HG02884 (cell line): ENCODE results near the gene KCNH1.

Experiments
- ATAC-seq: cut with Tn5 transposase; IDR thresholded peaks from one replicate; pipeline ENCODE4 v1.9.1; 2021; ENCODE audit warnings: mild to moderate bottlenecking, moderate library complexity; ENCODE audit not compliant: unreplicated experiment

Gene KCNH1

DNA sequence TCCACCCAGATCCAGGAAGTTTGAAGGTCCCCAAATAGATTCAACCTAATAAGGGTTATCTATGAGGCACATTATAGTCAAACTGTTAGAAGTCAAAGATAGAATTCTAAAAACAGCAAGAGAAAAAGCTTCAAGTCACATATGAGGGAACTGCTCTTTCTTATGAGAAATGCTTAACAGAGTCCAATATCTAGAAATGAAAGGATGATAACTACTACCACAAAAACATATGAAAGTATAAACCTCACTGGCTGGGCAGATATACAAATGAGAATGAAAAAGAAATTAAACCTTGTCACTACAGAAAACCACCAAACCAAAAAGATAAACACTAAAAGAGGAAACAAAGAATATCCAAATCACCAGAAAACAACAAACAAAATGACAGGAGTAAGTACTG lies 201.8 kb downstream of the KCNH1 start:
- no peak for ATAC-seq

DNA sequence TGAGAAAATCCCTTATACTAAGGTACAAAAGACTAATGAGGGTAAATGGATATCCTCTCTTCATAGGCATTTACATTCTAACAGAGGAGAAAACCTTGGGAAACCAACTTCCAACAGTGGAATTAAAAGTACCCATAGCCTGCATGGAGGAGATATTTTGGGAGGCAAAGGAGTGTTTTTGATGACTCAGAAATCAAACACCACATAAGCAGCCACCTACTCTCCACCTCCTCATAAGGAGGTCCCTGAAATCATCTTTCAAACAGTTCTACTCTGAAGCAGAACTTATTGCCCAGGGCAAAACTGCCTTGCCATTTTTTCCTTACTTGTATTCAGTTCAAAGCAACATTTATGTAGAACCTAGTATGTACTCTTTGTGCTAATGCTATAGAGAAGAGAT lies 211.3 kb downstream of the KCNH1 start:
- no peak for ATAC-seq

DNA sequence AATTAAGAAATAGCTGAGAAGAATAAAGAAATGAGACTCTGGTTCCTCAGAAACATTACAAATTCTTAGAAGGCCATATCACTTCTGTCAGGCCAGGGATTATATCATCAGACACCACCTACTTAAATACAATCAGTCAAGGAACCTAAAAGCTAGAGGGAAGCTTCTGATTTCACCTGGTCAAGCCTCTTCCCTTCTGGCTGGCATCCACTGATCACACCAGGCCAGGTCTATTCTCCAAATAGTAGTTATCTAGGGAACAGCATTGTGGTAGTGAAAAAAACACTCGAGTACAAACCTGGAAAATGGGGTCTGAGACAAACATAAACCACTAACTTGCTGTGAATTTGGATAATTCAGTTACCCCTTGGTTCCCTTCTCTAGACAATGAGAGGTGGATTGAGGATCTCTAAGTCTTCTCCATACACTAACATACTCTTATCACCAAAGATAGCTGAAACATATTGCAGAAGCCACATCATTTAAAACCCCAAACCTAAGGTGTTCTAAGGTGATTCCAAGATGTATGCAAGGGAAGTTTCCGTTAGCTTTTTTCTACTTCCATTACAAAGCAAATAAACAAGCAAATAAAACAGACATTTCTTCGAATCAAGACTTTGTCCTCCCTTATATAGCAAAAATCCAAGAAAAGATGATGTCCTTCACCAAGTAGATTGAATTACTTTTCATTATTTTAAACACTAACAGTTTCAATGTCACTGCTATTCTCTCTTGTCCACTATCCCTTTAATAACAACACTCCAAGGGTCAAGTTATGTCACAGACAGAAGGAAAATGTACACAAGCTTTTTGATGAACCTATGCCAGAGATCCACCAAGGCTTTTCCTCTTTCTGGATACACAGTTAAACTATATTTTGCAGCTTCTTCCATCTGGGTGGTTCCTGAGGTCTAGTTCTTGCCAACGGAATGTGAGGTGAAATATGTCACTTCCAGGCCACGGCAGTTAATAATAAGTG lies 212.9 kb downstream of the KCNH1 start:
- no peak for ATAC-seq

DNA sequence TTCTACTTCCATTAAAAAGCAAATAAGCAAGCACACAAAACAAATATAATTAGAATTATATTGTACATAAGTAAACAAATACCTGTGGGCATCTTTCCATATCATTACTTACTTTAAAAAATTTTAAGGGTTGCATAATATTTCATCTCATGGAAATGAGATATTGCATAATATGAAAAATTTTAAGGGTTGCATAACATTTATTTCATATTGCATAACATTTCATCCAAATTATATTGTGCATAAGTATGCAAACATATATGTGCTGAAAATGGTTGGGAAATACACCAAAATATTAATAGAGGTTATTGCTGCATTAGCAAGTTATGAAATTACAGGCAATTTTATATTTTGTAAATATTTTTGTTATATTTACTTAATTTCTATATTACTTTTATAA lies 213.7 kb downstream of the KCNH1 start:
- no peak for ATAC-seq

DNA sequence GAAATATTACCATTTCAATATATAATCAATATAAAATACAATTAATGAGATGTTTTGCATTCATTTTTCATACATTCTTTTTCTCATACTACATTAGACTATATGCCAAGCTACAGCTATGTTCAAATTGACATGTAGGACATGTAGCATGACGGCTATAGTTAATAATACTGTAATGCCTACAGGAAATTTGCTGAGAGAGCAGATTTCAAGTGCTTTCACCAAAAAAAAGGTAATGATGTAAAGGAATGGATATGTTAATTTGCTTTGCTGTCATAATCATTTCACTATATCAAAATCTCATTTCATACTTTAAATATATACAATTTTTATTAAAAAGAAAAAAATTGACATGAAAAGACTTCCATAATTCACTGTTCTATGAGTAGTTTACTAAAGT lies 215.1 kb downstream of the KCNH1 start:
- ATAC-seq, result no peak

DNA sequence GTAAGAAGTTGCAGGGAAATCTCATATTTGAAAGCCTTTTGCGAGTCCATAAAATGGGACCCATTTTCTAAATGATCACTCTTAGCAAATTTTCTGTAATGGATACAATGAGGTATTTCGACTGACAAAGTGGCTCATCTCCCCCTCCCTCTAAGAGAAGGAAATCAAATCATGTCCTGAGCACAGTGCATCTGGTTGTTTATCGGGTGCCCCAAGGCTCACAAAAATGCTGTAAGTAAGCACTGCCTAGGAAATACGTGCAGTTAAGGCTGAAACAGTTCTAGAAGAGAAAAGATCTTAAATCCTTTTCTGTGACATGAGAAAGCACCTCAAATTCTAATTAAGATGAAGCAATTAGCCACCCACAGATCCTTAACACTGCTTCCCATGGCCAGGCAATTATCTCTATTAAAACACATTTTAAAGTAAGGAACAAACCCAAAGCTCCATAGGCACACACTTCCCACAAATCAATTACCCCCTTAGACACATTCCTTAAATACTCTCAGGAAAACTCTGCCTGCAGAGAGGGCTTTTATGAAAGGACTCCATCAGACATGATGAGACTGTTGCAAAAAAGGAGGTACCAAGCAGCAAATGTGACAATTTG lies 216.3 kb downstream of the KCNH1 start:
- no peak for ATAC-seq

DNA sequence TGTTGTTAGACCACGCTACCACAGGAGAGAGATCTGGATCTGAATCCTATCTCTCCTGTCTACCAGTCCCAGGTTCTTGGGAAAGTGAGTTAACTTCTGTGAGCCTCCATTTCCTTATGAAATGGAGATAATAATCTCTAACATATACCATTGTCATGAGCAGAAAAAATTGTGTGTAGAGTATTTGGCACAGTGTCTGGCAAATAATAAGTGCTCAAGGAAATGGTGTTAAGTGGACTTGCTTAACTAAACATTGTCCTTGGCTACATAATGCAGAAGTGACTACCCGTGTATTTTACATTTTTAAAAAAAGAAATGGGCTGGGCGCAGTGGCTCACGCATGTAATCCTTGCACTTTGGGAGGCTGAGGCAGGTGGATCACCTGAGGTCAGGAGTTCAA lies 217.4 kb downstream of the KCNH1 start:
- no peak for ATAC-seq

DNA sequence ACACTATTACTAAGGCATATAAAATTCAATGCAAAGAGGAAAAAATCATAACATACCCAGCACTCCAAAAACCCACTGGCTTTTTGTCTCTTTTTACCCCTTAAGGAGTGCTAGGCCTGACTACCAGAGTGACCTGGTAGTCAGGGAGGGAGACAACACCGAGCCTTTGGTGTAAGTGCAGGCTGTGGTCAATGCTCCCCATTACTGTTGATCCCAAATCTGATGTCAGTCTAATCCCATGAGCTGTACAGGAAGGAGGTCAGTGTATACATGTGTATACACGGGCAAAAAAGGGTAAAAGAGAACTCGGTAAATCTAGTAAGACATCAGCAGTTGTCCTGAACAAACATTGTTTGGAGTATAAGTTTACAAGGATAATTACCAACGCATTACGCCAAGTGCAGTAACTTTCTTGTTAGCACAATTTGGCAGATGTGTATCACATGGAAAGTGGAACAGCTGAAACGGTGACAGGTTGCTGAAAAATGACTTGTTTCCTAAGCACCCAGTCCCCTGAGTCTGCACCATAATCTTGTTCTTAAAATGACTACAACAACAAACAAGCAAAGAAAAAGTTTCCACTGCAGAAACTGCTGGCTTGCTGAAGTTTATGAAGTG lies 217.9 kb downstream of the KCNH1 start:
- no peak for ATAC-seq

DNA sequence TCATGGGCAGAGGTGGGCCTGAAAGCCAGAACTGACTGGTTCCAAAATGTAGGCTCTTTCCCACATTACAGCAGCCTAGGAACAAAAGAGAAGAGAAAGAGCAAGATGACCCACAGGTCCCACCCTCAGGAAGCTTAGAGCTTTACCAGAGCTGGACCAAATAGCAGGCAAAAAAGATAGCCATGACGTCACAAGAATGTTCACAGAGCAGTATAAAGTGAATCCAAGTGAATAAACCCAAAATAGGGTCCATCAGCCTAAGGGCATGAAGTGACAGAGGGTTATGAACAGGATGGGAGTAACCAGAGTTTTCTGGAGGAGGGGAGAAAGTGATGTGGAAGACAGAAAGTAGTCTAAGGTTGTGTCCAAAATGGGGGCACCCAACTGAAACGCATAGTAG lies 221.2 kb downstream of the KCNH1 start:
- no peak for ATAC-seq

DNA sequence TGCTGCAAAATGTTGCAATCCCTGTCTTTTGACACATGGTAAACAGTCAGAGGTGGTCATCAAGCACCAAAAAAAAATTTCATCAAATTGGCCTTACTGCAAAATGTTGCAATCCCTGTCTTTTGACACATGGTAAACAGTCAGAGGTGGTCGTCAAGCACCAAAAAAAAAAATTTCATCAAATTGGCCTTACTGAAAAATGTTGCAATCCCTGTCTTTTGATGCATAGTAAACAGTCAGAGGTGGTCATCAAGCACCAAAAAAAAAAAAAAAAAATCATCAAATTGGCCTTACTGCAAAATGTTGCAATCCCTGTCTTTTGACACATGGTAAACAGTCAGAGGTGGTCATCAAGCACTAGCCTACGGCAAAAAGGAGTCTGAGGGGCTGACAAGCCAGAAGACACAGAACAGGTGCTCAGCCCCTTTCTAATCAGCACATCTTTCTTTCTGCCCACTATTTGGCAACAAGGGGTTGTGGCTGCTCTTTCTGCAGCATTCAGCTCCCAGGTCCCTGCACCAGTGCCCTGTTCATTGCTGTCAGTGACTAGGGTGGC lies 223.8 kb downstream of the KCNH1 start:
- no peak for ATAC-seq

DNA sequence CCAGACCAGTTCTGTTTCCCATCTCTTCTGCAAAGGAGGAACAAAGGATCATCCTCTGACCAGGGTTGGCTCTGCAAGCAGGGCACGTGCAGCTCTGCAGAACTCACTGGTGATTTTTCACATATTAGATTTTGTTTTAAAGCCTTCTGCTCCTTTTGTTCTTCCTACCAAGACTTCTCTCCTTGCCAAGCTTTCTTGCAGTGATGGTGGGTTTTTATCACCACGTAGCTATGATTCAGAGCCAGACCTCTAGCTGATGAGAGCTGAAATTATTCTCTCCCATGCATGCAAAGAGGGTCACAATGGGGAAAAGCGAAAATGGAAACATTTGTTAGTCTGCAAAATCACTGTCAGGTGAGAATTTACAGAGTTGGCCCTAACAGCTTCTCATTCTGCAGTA lies 225.2 kb downstream of the KCNH1 start:
- ATAC-seq, result no peak

DNA sequence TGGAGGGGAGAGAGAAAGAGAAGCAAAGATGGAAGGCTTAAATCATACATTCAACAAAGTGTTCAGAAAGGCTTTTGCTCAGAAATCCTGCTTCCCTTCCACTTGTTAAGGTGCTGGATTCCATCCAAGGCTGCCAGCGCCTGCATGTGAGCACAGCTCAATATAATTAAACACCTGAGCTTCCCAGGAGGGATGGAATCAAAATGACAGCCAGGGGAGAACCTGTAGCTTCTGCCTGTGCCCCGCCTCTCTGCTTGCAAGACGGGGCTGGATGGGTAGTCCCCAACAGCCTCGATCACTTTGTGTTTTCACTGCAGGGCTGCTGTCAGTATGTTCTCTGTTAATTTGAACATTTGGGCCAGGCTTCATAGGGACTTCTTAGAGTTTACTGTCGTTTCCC lies 225.7 kb downstream of the KCNH1 start:
- no peak for ATAC-seq

DNA sequence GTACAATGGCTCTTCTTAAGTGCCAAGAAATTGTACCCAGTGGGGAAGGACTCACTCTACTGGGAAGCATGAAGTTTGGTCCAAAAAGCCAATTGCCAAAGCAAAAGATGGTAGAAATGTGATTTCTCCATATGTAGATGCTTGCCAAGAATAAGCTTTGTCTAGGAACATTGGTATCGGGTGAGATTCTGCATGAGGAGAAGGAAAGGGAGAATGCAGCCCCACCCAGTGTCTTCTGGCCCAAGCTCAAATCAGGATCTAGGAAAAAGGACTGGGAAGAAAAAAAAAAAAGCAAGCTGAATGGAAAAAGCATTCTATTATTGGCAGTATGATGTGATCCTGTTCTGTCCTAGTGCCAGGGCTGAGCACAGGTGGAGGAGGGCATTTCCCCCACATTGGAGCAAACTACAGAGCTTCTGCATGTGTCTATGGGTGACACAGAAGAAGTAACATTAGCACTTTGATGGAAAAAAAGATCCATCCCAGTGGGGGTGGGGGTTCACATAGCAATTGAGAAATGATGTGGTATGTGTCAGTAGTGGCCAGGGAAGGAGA lies 226.6 kb downstream of the KCNH1 start:
- ATAC-seq, result no peak

DNA sequence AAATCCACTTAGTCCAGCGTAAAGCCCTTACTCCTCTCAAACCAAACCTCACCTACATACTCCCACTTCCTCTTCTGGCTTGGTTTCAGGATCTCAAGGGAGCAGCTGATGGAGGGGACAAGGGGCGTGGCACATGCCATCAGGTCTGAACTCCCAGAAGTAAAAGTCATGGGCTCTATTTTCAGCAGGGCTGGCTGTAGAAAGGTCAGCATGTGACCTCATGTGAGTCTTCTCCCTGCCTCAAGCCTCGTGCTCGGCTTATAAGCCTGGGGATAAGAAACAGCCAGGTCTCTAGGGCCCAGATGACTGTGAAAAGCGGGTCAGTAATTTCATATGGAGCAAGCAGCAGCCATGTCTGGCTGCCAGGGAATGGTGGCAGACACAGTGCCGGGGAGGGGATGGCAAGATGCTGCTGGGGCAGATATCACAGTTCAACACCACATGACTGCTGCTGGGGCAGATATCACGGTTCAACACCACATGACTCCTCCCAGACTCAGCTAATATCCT lies 227.9 kb downstream of the KCNH1 start:
- ATAC-seq, result no peak

DNA sequence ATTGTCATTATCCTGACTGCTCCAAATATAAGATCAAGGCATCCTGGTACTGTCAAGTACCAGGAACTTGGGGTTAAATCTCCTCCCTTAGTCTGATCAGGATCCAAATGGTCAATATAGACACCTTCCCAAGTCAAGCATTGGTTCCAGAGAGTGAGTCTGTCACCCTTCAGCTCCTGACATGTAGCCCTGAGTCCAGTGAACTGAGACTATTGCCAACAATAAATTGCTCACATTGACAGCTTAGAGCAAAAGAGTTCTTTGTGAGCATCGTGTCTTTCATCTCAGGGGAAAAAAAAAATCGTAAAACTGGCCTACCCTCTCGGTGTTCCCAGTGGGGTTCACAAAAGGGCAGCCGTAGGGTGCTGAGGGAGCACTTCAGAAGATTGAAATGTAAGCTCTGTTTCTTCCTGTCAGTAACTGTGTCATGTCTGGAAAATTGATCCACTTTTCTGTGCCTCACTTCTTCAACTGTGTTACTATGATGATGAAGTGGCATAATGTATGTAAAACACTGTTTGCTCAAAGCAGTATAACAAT lies 228.5 kb downstream of the KCNH1 start:
- ATAC-seq, result no peak

DNA sequence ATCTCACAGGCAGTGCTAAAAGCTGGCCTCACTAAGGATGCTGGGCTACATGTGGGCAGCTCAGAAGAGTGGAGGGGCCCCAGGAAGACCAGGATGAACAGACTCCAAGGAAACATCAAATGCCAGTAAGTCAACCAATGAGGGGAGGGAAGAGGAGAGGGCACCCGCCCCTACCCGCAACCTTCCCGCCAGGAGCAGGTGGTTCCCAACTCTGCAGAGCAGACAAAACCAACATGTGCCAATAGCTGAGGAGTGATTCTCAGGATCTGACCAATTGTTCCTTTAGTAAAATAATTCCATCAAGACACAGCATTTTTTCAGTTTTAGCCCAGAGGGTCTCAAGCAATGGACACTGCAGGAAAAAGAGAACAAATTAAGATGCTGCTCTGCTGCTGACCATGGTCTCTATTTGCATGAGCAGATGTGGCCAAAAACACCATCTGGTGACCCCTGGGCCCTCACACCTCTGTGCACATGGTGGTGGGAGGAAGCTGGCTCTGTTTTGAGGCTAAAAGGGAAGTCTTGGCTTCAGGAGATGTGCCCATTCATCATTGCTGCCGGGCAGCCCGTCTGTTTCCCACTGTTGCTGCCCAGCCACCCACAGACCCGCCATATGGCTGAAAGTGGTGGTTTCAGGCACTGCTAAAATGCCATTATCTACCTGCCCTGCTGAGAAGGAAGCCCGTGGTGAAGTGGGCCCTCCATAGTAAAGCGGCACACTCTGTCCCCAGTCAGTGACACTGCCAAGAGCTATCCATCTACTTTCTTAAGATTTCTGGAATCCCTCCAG lies 231.8 kb downstream of the KCNH1 start:
- no peak for ATAC-seq

DNA sequence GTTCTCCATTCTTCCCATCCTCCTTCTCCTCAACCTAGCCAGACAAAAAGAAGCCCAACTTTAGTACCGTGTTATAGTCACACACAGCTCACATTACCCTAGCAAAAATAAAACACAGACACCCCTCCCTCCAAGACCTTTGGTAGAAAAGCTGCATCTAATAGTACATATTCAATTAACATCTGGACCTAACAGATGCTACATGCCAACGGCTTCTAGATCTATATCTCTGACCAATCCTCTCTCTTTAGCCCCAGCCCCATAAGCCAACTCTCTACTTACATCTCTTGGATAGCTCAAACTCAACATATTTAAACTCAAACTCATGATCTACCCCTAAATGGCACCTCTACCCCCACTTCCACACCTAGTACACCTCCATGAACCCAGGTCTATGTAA lies 233.1 kb downstream of the KCNH1 start:
- no peak for ATAC-seq

DNA sequence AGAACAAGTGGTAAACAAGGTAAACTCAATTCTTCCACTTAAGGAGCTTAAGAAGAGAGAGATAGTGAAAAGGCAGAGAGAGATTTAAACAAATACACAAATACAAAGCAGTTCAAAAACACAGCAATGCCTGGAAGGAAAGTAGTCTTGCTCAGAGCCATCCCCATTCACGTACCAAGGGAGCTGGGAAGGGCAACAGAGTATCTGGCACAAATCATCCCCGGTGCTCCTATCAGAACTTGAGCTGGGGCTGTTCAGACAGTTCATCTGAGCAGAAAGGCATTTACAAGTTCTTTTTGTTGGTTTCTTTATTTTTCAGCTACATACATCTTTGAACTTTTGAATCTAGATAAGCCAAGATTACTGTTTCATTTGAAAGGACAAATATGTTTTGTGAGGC lies 233.9 kb downstream of the KCNH1 start:
- no peak for ATAC-seq

DNA sequence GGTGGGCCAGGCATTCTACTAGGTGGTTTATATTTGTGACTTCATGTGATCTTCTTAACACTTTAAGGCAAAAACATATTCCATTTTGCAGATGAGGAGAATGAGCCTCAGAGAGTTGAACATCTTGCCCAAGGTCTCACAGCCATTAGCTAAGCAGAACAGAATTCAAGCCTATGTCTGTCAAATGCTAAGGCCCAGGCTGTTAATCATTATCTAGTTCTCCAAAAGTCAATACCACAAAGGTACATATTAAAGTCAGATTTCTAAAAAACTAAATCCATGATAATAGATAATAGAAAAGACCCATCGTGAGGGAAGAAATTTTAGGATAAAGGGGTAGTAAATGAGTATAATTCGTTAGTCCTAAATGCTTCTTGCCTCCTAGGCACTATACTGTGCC lies 234.3 kb downstream of the KCNH1 start:
- ATAC-seq, result no peak

DNA sequence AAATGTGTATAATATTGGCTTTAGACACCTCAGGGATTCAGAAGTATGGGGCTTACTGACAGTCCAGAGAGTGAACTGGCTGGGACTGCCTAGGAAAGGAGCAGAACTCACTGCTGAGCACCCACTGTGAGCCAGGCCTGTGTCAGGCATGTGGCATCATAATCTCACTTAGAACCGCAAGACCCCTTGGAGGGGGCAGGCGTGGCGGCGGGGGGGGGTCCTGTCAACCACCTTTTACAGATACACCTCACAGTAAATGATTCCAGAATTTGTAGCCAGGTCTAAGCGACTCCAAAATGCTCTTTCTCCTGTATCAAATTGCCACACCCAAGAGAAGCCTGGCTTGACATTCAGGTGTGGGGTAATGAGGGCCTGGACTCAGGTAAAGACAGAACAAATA lies 235.5 kb downstream of the KCNH1 start:
- ATAC-seq, result no peak
